Ishikawa (cell line): ENCODE results near the gene SOX6.

Experiments used
- CEBPB ChIP-seq: IDR thresholded peaks from 2 replicates; pipeline ENCODE4 v1.6.1; 2012
- CREB1 ChIP-seq: IDR thresholded peaks from 2 replicates; pipeline ENCODE4 v1.6.1; 2012; ENCODE audit warnings: low read depth
- EGR1 ChIP-seq: IDR thresholded peaks from 2 replicates; pipeline ENCODE4 v1.6.1; 2012
- EP300 ChIP-seq: IDR thresholded peaks from 2 replicates; pipeline ENCODE4 v1.6.1; 2012; ENCODE audit warnings: borderline replicate concordance
- FOXM1 ChIP-seq: IDR thresholded peaks from 2 replicates; pipeline ENCODE4 v1.6.1; 2012; ENCODE audit warnings: low read depth, borderline replicate concordance
- NFIC ChIP-seq: IDR thresholded peaks from 2 replicates; pipeline ENCODE4 v1.6.1; 2012
- RAD21 ChIP-seq: IDR thresholded peaks from 2 replicates; pipeline ENCODE4 v1.6.1; 2012; ENCODE audit warnings: low read depth
- TAF1 ChIP-seq: IDR thresholded peaks from 2 replicates; pipeline ENCODE4 v1.6.1; 2012; ENCODE audit warnings: low read depth, mild to moderate bottlenecking
- TCF12 ChIP-seq: IDR thresholded peaks from 2 replicates; pipeline ENCODE4 v1.6.1; 2012; ENCODE audit warnings: low read depth
- TEAD4 ChIP-seq: IDR thresholded peaks from 2 replicates; pipeline ENCODE4 v1.6.1; 2012
- YY1 ChIP-seq: IDR thresholded peaks from 2 replicates; pipeline ENCODE4 v1.6.1; 2012; ENCODE audit warnings: low read depth
- ZBTB7A ChIP-seq: IDR thresholded peaks from 2 replicates; pipeline ENCODE4 v1.6.1; 2012; ENCODE audit warnings: low read depth
- TF ChIP-seq, protein P1 (sequence below): IDR thresholded peaks from 2 replicates; pipeline ENCODE4 v1.6.1; 2012
- TF ChIP-seq, protein P2 (sequence below): IDR thresholded peaks from 2 replicates; pipeline ENCODE4 v1.6.1; 2012
- TF ChIP-seq, protein P3 (sequence below): IDR thresholded peaks from 2 replicates; pipeline ENCODE4 v1.6.1; 2012; ENCODE audit warnings: low read depth, mild to moderate bottlenecking

Gene SOX6

DNA sequence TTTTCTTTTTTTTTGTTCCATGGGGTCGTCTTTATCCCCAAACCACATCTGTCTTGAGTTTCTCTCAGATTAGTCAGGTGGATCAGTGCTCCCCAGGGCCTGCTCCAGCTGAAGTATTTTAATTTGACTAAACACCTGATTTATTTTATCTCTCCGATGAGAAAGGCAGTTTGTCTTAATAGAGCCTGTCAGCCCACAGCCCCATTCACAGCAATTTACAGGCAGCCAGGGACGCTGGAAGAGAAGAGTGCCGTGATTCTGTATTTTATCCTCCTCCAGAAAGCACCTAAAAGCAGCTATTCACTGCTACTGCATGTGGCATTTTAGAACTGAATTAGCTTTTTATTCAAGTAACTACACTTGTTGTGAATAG, 164.5 kb downstream of the SOX6 start:
- TF ChIP-seq RAD21 = no peak
- TF ChIP-seq, protein P1, sequence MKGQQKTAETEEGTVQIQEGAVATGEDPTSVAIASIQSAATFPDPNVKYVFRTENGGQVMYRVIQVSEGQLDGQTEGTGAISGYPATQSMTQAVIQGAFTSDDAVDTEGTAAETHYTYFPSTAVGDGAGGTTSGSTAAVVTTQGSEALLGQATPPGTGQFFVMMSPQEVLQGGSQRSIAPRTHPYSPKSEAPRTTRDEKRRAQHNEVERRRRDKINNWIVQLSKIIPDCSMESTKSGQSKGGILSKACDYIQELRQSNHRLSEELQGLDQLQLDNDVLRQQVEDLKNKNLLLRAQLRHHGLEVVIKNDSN = no peak
- no peak for TF ChIP-seq YY1
- no peak for TF ChIP-seq NFIC
- no peak for TF ChIP-seq TCF12
- TF ChIP-seq CREB1 = no peak
- TF ChIP-seq EGR1 = no peak
- no peak for TF ChIP-seq TAF1

DNA sequence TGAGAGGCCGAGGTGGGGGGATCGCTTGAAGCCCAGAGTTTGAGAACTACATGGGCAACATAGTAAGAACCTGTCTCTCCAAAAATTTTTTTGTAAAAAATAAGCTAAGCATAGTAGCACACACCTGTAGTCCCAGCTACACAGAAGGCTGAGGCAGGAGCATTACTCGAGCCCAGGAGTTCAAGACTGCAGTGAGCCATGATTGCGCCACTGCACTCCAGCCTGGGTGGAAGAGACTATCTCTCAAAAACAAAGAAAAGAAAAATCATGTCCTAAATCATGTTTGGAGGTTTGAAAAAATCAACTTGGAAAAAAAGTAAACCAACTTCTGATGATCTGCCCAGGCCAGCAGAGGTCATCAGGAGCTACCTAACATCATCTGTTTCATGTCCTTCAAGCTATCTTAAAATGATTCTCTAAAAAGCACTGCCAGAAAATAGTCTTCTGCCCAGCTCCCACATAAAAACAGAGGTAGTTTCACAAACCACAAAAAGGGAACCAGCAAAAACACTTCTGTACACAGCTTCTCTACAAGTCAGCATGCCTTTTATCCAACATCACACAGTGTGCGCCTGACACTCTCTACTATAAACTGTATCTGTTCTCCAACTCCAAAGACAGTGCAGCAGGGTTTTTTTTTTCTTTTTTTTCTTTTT, 165.0 kb downstream of the SOX6 start:
- TF ChIP-seq ZBTB7A (no peak), RAD21 (peak; percentile 36; the same call in 1 of the 2 replicates)

DNA sequence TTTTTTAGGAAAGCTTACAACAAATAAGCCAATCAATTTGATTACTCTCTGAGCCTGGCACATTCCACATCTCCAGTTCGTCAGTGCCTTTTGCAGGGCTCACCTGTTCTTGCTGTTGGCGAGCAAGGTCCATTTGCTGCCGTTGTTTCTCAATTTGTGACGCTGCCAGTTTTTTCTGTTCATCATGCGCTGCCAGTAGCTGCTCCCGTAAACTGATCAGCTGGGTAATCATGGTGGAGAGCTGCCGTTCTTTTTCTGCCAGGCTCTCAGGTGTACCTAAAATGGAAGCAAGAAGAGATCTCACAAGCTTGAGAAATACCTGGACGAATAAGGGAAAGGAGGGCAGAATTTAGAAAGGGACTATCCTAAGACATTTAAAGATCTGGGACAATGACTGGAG, 169.7 kb downstream of the SOX6 start:
- no peak for TF ChIP-seq YY1
- TF ChIP-seq EP300 = no peak
- no peak for TF ChIP-seq FOXM1
- no peak for TF ChIP-seq RAD21
- TF ChIP-seq, protein P2, sequence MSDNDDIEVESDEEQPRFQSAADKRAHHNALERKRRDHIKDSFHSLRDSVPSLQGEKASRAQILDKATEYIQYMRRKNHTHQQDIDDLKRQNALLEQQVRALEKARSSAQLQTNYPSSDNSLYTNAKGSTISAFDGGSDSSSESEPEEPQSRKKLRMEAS = no peak
- TF ChIP-seq TEAD4 = no peak
- TF ChIP-seq ZBTB7A = no peak
- TF ChIP-seq, protein P3, sequence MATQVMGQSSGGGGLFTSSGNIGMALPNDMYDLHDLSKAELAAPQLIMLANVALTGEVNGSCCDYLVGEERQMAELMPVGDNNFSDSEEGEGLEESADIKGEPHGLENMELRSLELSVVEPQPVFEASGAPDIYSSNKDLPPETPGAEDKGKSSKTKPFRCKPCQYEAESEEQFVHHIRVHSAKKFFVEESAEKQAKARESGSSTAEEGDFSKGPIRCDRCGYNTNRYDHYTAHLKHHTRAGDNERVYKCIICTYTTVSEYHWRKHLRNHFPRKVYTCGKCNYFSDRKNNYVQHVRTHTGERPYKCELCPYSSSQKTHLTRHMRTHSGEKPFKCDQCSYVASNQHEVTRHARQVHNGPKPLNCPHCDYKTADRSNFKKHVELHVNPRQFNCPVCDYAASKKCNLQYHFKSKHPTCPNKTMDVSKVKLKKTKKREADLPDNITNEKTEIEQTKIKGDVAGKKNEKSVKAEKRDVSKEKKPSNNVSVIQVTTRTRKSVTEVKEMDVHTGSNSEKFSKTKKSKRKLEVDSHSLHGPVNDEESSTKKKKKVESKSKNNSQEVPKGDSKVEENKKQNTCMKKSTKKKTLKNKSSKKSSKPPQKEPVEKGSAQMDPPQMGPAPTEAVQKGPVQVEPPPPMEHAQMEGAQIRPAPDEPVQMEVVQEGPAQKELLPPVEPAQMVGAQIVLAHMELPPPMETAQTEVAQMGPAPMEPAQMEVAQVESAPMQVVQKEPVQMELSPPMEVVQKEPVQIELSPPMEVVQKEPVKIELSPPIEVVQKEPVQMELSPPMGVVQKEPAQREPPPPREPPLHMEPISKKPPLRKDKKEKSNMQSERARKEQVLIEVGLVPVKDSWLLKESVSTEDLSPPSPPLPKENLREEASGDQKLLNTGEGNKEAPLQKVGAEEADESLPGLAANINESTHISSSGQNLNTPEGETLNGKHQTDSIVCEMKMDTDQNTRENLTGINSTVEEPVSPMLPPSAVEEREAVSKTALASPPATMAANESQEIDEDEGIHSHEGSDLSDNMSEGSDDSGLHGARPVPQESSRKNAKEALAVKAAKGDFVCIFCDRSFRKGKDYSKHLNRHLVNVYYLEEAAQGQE = no peak
- TF ChIP-seq CEBPB = no peak
- TF ChIP-seq CREB1 = no peak
- no peak for TF ChIP-seq EGR1
- TF ChIP-seq, protein P1 = no peak
- no peak for TF ChIP-seq NFIC
- TF ChIP-seq TCF12 = no peak
- no peak for TF ChIP-seq TAF1

DNA sequence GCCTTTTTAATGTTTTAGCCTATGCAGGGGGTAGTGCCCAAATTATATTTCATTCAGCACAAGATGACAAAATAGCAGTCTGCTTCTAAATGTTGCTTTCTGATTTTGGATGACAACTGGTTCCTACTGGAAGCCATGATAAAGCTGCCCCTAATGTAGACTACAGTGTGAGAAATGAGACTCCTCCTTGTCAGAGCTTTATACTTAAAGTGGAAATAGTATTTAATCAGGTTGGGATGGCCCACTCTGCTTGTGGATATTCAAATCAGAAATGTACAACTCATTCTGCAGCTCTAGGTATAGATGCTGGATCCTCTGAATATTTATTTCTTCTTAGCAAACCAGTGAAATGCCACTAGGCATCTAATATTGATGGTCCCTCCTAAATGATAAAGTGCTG, 171.3 kb downstream of the SOX6 start:
- TF ChIP-seq, protein P2 = no peak
- TF ChIP-seq TCF12 (no peak), CREB1 (no peak), TAF1 (no peak), ZBTB7A (no peak), EP300 (no peak), FOXM1 (no peak), TEAD4 (no peak), CEBPB (no peak), RAD21 (no peak), EGR1 (no peak)
- TF ChIP-seq, protein P1 = no peak
- TF ChIP-seq, protein P3 = no peak

DNA sequence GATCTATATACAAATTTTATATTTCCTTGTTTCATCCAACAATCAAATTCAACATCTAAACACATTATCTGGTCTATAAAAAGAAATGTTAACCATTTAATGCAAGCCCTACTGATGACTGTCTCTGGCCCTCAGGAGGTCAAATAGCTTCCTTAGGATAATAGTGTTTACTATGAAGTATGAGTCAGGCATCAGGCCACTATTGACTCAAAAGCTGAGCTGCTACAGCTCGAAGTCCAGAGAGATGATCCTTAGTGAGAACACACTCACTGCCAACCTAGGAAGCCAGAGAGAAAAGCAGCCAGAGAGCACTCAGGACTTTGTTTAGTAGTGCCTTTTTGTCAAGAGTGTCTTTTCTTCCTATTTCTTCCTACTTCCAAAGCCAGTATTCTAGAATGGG, 171.8 kb downstream of the SOX6 start:
- no peak for TF ChIP-seq TCF12
- TF ChIP-seq, protein P2 = no peak
- no peak for TF ChIP-seq CREB1
- TF ChIP-seq RAD21 = no peak
- TF ChIP-seq FOXM1 = no peak
- TF ChIP-seq, protein P3 = no peak
- no peak for TF ChIP-seq NFIC
- no peak for TF ChIP-seq TAF1
- TF ChIP-seq CEBPB = no peak
- no peak for TF ChIP-seq TEAD4
- no peak for TF ChIP-seq ZBTB7A
- no peak for TF ChIP-seq YY1
- TF ChIP-seq, protein P1 = no peak
